ENCODE data around the gene ROBO4. TPM values are rescaled to one million over a fixed set of nuclear protein-coding genes. Genes with fewer than 3 reads are reported as not detected.

Gene ROBO4
- total and polyA plus RNA-seq, 2 of the 13 experiments (the other 11 are each of a cell fraction or from before 2014, with no cell fraction given): 0.07 to 1.1 TPM

GRCh38 chr11:124937336-124937935 is 39.8 kb upstream of the ROBO4 start (continued):
- no peak for TF ChIP-seq ZXDC (CRISPR knock-in tag; IDR thresholded peaks at IDR 0.05)
- TF ChIP-seq ZNF512B (CRISPR knock-in tag; IDR thresholded peaks at IDR 0.05; ENCODE audit: borderline replicate concordance): no peak
- peak; percentile 55 for TF ChIP-seq BCL6 (CRISPR knock-in tag; IDR thresholded peaks at IDR 0.05)
- no peak for TF ChIP-seq GTF2F1 (IDR thresholded peaks at IDR 0.05; ENCODE audit: low read length)
- no peak for TF ChIP-seq ZNF724P (CRISPR knock-in tag; IDR thresholded peaks at IDR 0.05; ENCODE audit: borderline replicate concordance)
- no peak for TF ChIP-seq XBP1 (CRISPR knock-in tag; IDR thresholded peaks at IDR 0.05)
- TF ChIP-seq FOXM1 (CRISPR knock-in tag; IDR thresholded peaks at IDR 0.05): no peak
- TF ChIP-seq NCOA5 (CRISPR knock-in tag; IDR thresholded peaks at IDR 0.05): no peak
- no peak for TF ChIP-seq AGO1 (IDR thresholded peaks at IDR 0.05; ENCODE audit: low read depth, low read length, poor library complexity, severe bottlenecking)
- TF ChIP-seq GABPB1 (CRISPR knock-in tag; IDR thresholded peaks at IDR 0.05): no peak
- no peak for TF ChIP-seq PRDM10 (CRISPR knock-in tag; IDR thresholded peaks at IDR 0.05; ENCODE audit: low read depth)
- peak; percentile 92 for TF ChIP-seq TCF7 (IDR thresholded peaks at IDR 0.05; ENCODE audit: low read depth)
- 0 out of 2 replicates have a peak, but pooled peaks have one; percentile 22 for TF ChIP-seq MEIS1 (CRISPR knock-in tag; IDR thresholded peaks at IDR 0.05; ENCODE audit: borderline replicate concordance)
- TF ChIP-seq NCOR1 (IDR thresholded peaks at IDR 0.05; ENCODE audit: borderline replicate concordance, low read length): peak; percentile 90; the same call in 1 of the 2 replicates
- TF ChIP-seq SNAPC2 (CRISPR knock-in tag; IDR thresholded peaks at IDR 0.05): no peak
- TF ChIP-seq NR1H2 (CRISPR knock-in tag; IDR thresholded peaks at IDR 0.05; ENCODE audit: borderline replicate concordance, low read depth): no peak
- no peak for TF ChIP-seq ZNF563 (CRISPR knock-in tag; IDR thresholded peaks at IDR 0.05)
- peak; percentile 41 for TF ChIP-seq YY1 (IDR thresholded peaks at IDR 0.05; ENCODE audit: insufficient read depth, insufficient replicate concordance, low read depth, low read length)
- TF ChIP-seq ZNF883 (CRISPR knock-in tag; IDR thresholded peaks at IDR 0.05; ENCODE audit: not compliant biosample characterization): no peak
- TF ChIP-seq ZNF569 (CRISPR knock-in tag; IDR thresholded peaks at IDR 0.05; ENCODE audit: borderline replicate concordance): no peak
- no peak for TF ChIP-seq CEBPB (IDR thresholded peaks at IDR 0.05; ENCODE audit: borderline replicate concordance, low read depth, low read length)

All from HepG2 (cell line).